Measurements from ENCODE around the gene DENND2A.

DNA sequence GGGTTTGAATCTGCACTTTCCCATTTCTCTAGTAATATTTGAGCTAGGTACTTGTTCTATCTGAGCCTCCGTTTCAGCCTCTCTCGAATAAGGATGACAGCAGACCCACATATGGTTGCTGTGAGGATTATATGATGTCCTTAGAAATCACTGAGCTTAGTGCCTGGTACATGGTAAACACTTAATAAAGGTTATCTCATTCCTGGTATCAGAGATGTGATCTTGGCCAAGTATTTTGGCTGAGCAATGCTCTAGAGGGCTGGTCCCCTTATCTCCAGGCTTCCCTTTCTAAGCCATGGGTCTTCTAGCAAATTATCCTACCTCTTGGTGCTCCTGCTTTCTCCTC, 160.9 kb downstream of the DENND2A start:
- TF ChIP-seq, protein P1, sequence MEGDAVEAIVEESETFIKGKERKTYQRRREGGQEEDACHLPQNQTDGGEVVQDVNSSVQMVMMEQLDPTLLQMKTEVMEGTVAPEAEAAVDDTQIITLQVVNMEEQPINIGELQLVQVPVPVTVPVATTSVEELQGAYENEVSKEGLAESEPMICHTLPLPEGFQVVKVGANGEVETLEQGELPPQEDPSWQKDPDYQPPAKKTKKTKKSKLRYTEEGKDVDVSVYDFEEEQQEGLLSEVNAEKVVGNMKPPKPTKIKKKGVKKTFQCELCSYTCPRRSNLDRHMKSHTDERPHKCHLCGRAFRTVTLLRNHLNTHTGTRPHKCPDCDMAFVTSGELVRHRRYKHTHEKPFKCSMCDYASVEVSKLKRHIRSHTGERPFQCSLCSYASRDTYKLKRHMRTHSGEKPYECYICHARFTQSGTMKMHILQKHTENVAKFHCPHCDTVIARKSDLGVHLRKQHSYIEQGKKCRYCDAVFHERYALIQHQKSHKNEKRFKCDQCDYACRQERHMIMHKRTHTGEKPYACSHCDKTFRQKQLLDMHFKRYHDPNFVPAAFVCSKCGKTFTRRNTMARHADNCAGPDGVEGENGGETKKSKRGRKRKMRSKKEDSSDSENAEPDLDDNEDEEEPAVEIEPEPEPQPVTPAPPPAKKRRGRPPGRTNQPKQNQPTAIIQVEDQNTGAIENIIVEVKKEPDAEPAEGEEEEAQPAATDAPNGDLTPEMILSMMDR (IDR thresholded peaks at IDR 0.05 in 4 of 5, conservative IDR thresholded peaks at IDR 0.05 in 1 of 5) = no peak
- no peak for TF ChIP-seq POLR2A (IDR thresholded peaks at IDR 0.05)
